GM21737 (cell line): ENCODE results near the gene UBR3.
"Not testable (repeated sequence)": the region's sequence is repeated elsewhere in the genome, so short reads cannot be mapped to it uniquely, and the experiment has no call there.

Experiments
- ATAC-seq: cut with Tn5 transposase; IDR thresholded peaks from one replicate; pipeline ENCODE4 v1.9.1; 2021; ENCODE audit warnings: mild to moderate bottlenecking, moderate library complexity; ENCODE audit not compliant: unreplicated experiment

The UBR3 gene

GRCh38 chr2:169862816-169863215, 35.6 kb downstream of the UBR3 start:
- ATAC-seq: no peak

- no peak for ATAC-seq
Measured at GRCh38 chr2:169865492-169865891, 38.2 kb downstream of the UBR3 start.

- ATAC-seq: not testable (repeated sequence)
Measured at GRCh38 chr2:169866230-169866629, 39.0 kb downstream of the UBR3 start.

- ATAC-seq: no peak
Measured at GRCh38 chr2:169867579-169867978, 40.3 kb downstream of the UBR3 start.

GRCh38 chr2:169868951-169869350, 41.7 kb downstream of the UBR3 start:
- no peak for ATAC-seq

GRCh38 chr2:169871369-169871768, 44.1 kb downstream of the UBR3 start:
- ATAC-seq: not testable (repeated sequence)

GRCh38 chr2:169871994-169872393, 44.7 kb downstream of the UBR3 start:
- no peak for ATAC-seq

GRCh38 chr2:169877398-169877797, 50.1 kb downstream of the UBR3 start:
- no peak for ATAC-seq

GRCh38 chr2:169887120-169887519, 59.9 kb downstream of the UBR3 start:
- ATAC-seq: no peak

- no peak for ATAC-seq
Measured at GRCh38 chr2:169891593-169892298, 64.5 kb downstream of the UBR3 start.

- ATAC-seq: no peak
Measured at GRCh38 chr2:169892951-169893350, 65.7 kb downstream of the UBR3 start.

GRCh38 chr2:169895294-169895985, 68.2 kb downstream of the UBR3 start:
- no peak for ATAC-seq

- no peak for ATAC-seq
Measured at GRCh38 chr2:169897834-169898233, 70.6 kb downstream of the UBR3 start.

- not testable (repeated sequence) for ATAC-seq
Measured at GRCh38 chr2:169900103-169900502, 72.8 kb downstream of the UBR3 start.

GRCh38 chr2:169900686-169901085, 73.4 kb downstream of the UBR3 start:
- ATAC-seq: no peak

GRCh38 chr2:169906731-169907130, 79.5 kb downstream of the UBR3 start:
- ATAC-seq: no peak

GRCh38 chr2:169909376-169909775, 82.1 kb downstream of the UBR3 start:
- no peak for ATAC-seq

- no peak for ATAC-seq
Measured at GRCh38 chr2:169910109-169910799, 83.0 kb downstream of the UBR3 start.

- ATAC-seq: no peak
Measured at GRCh38 chr2:169911119-169911518, 83.9 kb downstream of the UBR3 start.

GRCh38 chr2:169916623-169917022, 89.4 kb downstream of the UBR3 start:
- no peak for ATAC-seq

- ATAC-seq: no peak
Measured at GRCh38 chr2:169923977-169924376, 96.7 kb downstream of the UBR3 start.

- ATAC-seq: no peak
Measured at GRCh38 chr2:169925968-169926367, 98.7 kb downstream of the UBR3 start.
